Measurements from ENCODE around the gene LPAR6.

The LPAR6 gene

GRCh38 chr13:48383384-48383783, 29.5 kb downstream of the LPAR6 start:
- DNase-seq (ENCODE audit: low read depth in 2 of 2): no peak
- no peak overlapping the region for H3K4me3 ChIP-seq (replicated peaks in 1 of 2; ENCODE audit: low read depth in 2 of 2, low read length in 2 of 2)
- no peak for TF ChIP-seq CTCF (IDR thresholded peaks at IDR 0.05; ENCODE audit: low read depth, low read length)

- DNase-seq (ENCODE audit: low read depth in 2 of 2): no peak
- no peak for TF ChIP-seq CTCF (IDR thresholded peaks at IDR 0.05; ENCODE audit: low read depth, low read length)
- H3K4me3 ChIP-seq (replicated peaks in 1 of 2; ENCODE audit: low read depth in 2 of 2, low read length in 2 of 2): no peak overlapping the region
These were observed 32.3 kb downstream of the LPAR6 start for GRCh38 chr13:48380581-48380980.

- no peak for DNase-seq (ENCODE audit: low read depth in 2 of 2)
- no peak for TF ChIP-seq CTCF (IDR thresholded peaks at IDR 0.05; ENCODE audit: low read depth, low read length)
- no peak overlapping the region for H3K4me3 ChIP-seq (replicated peaks in 1 of 2; ENCODE audit: low read depth in 2 of 2, low read length in 2 of 2)
These were observed 35.1 kb downstream of the LPAR6 start for GRCh38 chr13:48377857-48378256.

GRCh38 chr13:48370815-48371214, 42.1 kb downstream of the LPAR6 start:
- TF ChIP-seq CTCF (IDR thresholded peaks at IDR 0.05; ENCODE audit: low read depth, low read length): no peak
- H3K4me3 ChIP-seq (replicated peaks in 1 of 2; ENCODE audit: low read depth in 2 of 2, low read length in 2 of 2): no peak overlapping the region
- DNase-seq (ENCODE audit: low read depth in 2 of 2): no peak

- TF ChIP-seq CTCF (IDR thresholded peaks at IDR 0.05; ENCODE audit: low read depth, low read length): no peak
- DNase-seq (ENCODE audit: low read depth in 2 of 2): peak in 1 of 2 donors; percentile 3
- no peak overlapping the region for H3K4me3 ChIP-seq (replicated peaks in 1 of 2; ENCODE audit: low read depth in 2 of 2, low read length in 2 of 2)
These were observed 42.9 kb downstream of the LPAR6 start for GRCh38 chr13:48369988-48370387.
